Neural cell (in vitro differentiated cells): ENCODE results near the gene CD164.

Experiments used
- EP300 ChIP-seq: fragments of 450-650 bp; conservative IDR thresholded peaks from 2 replicates; pipeline ENCODE4 v1.6.1; 2014; ENCODE audit warnings: antibody characterized with exemption, mild to moderate bottlenecking, moderate library complexity; ENCODE audit not compliant: poor library complexity, severe bottlenecking
- EZH2 ChIP-seq: fragments of 200-600, 300-800 bp; shearing (Covaris generic), sonication (generic); IDR thresholded peaks from 2 replicates; pipeline ENCODE4 v1.6.1; 2014; ENCODE audit warnings: antibody characterized with exemption, low read length, borderline replicate concordance, mild to moderate bottlenecking; ENCODE audit not compliant: insufficient read depth, poor library complexity, severe bottlenecking
- MXI1 ChIP-seq: fragments of 450-650 bp; conservative IDR thresholded peaks from 2 replicates; pipeline ENCODE4 v1.6.1; 2014; ENCODE audit warnings: antibody characterized with exemption, mild to moderate bottlenecking; ENCODE audit not compliant: poor library complexity, severe bottlenecking
- POLR2AphosphoS5 ChIP-seq: IDR thresholded peaks from 2 replicates; pipeline ENCODE4 v1.6.1; 2012
- RAD21 ChIP-seq: fragments of 450-650 bp; conservative IDR thresholded peaks from 2 replicates; pipeline ENCODE4 v1.6.1; 2014; ENCODE audit warnings: antibody characterized with exemption, mild to moderate bottlenecking, moderate library complexity
- REST ChIP-seq: IDR thresholded peaks from 2 replicates; pipeline ENCODE4 v1.6.1; 2012; ENCODE audit warnings: borderline replicate concordance
- SMC3 ChIP-seq: fragments of 450-650 bp; conservative IDR thresholded peaks from 2 replicates; pipeline ENCODE4 v1.6.1; 2014; ENCODE audit warnings: antibody characterized with exemption, mild to moderate bottlenecking, moderate library complexity; ENCODE audit not compliant: poor library complexity
- TAF1 ChIP-seq: IDR thresholded peaks from 2 replicates; pipeline ENCODE4 v1.6.1; 2012; ENCODE audit warnings: low read depth
- TF ChIP-seq, protein P1 (sequence below): fragments of 450-650 bp; IDR thresholded peaks from 2 replicates; pipeline ENCODE4 v1.5.1; 2014; ENCODE audit warnings: antibody characterized with exemption, mild to moderate bottlenecking, moderate library complexity; ENCODE audit not compliant: poor library complexity, severe bottlenecking

- TF ChIP-seq SMC3 = no peak
- TF ChIP-seq, protein P1, sequence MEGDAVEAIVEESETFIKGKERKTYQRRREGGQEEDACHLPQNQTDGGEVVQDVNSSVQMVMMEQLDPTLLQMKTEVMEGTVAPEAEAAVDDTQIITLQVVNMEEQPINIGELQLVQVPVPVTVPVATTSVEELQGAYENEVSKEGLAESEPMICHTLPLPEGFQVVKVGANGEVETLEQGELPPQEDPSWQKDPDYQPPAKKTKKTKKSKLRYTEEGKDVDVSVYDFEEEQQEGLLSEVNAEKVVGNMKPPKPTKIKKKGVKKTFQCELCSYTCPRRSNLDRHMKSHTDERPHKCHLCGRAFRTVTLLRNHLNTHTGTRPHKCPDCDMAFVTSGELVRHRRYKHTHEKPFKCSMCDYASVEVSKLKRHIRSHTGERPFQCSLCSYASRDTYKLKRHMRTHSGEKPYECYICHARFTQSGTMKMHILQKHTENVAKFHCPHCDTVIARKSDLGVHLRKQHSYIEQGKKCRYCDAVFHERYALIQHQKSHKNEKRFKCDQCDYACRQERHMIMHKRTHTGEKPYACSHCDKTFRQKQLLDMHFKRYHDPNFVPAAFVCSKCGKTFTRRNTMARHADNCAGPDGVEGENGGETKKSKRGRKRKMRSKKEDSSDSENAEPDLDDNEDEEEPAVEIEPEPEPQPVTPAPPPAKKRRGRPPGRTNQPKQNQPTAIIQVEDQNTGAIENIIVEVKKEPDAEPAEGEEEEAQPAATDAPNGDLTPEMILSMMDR = no peak
- TF ChIP-seq REST = no peak
- TF ChIP-seq TAF1 = no peak
- TF ChIP-seq EZH2 = no peak
- TF ChIP-seq EP300 = no peak
- no peak for TF ChIP-seq POLR2AphosphoS5
- no peak for TF ChIP-seq RAD21
- no peak for TF ChIP-seq MXI1
These were observed 8.5 kb downstream of the CD164 start for GRCh38 chr6:109373762-109374161.
